Measurements from ENCODE around the gene VEZT.
A peak's percentile ranks its signal among the peaks of the same experiment; 100 is the strongest.

VEZT gene

GRCh38 chr12:95200128-95200894 is 17.3 kb upstream of the VEZT start:
- Histone ChIP-seq H3F3A (ENCODE audit: insufficient read depth, low read length) (no peaks in the 10 kb centered on the region), H2AFZ (ENCODE audit: low read length) (no peak overlapping the region), H3K9me3 (ENCODE audit: low read length) (no peaks in the 10 kb centered on the region), H3K4me2 (ENCODE audit: low read length) (no peak overlapping the region), H3K9ac (ENCODE audit: low read length) (no peak overlapping the region), H3K27me3 (ENCODE audit: insufficient read depth, low read length) (no peaks in the 10 kb centered on the region), H3K27ac (ENCODE audit: low read depth, low read length, poor library complexity, severe bottlenecking) (no peak overlapping the region), H3K9me2 (ENCODE audit: low read depth, low read length) (no peaks in the 10 kb centered on the region), H3K4me1 (ENCODE audit: insufficient read depth, low read length, severe bottlenecking) (peaks cover 26% of the 10 kb centered on the region), H4K20me1 (ENCODE audit: insufficient read depth, low read length) (no peaks in the 10 kb centered on the region), H3K4me3 (ENCODE audit: low read depth, low read length, poor library complexity, severe bottlenecking) (no peak overlapping the region), H3K36me3 (ENCODE audit: insufficient read depth, low read length) (no peaks in the 10 kb centered on the region), H3K79me2 (ENCODE audit: insufficient read depth, low read length) (no peaks in the 10 kb centered on the region)
- no peak for TF ChIP-seq EZH2 (IDR thresholded peaks at IDR 0.05; ENCODE audit: borderline replicate concordance, low read length)
- TF ChIP-seq CTCF (IDR thresholded peaks at IDR 0.05; ENCODE audit: low read length), result no peak

- no peaks in the 10 kb centered on the region for H3K9me3 ChIP-seq (ENCODE audit: low read length)
- H3K27me3 ChIP-seq (ENCODE audit: insufficient read depth, low read length), result no peaks in the 10 kb centered on the region
- H2AFZ ChIP-seq (ENCODE audit: low read length), result no peak overlapping the region
- peaks cover 26% of the 10 kb centered on the region for H3K4me1 ChIP-seq (ENCODE audit: insufficient read depth, low read length, severe bottlenecking)
- no peaks in the 10 kb centered on the region for H3K9me2 ChIP-seq (ENCODE audit: low read depth, low read length)
- TF ChIP-seq EZH2 (IDR thresholded peaks at IDR 0.05; ENCODE audit: borderline replicate concordance, low read length), result no peak
- H3K9ac ChIP-seq (ENCODE audit: low read length), result no peak overlapping the region
- H3K79me2 ChIP-seq (ENCODE audit: insufficient read depth, low read length), result no peaks in the 10 kb centered on the region
- no peak overlapping the region for H3K27ac ChIP-seq (ENCODE audit: low read depth, low read length, poor library complexity, severe bottlenecking)
- H3F3A ChIP-seq (ENCODE audit: insufficient read depth, low read length), result no peaks in the 10 kb centered on the region
- no peaks in the 10 kb centered on the region for H3K36me3 ChIP-seq (ENCODE audit: insufficient read depth, low read length)
- H3K4me2 ChIP-seq (ENCODE audit: low read length), result no peak overlapping the region
- no peak overlapping the region for H3K4me3 ChIP-seq (ENCODE audit: low read depth, low read length, poor library complexity, severe bottlenecking)
- H4K20me1 ChIP-seq (ENCODE audit: insufficient read depth, low read length), result no peaks in the 10 kb centered on the region
These were observed 16.4 kb upstream of the VEZT start for GRCh38 chr12:95201056-95201670.

- Histone ChIP-seq H2AFZ (ENCODE audit: low read length) (no peak overlapping the region), H3K27me3 (ENCODE audit: insufficient read depth, low read length) (no peaks in the 10 kb centered on the region), H4K20me1 (ENCODE audit: insufficient read depth, low read length) (no peaks in the 10 kb centered on the region), H3K4me2 (ENCODE audit: low read length) (no peak overlapping the region), H3K9me2 (ENCODE audit: low read depth, low read length) (no peaks in the 10 kb centered on the region), H3K36me3 (ENCODE audit: insufficient read depth, low read length) (no peaks in the 10 kb centered on the region), H3K9me3 (ENCODE audit: low read length) (no peaks in the 10 kb centered on the region), H3K4me1 (ENCODE audit: insufficient read depth, low read length, severe bottlenecking) (peaks cover 26% of the 10 kb centered on the region), H3K4me3 (ENCODE audit: low read depth, low read length, poor library complexity, severe bottlenecking) (no peak overlapping the region), H3K27ac (ENCODE audit: low read depth, low read length, poor library complexity, severe bottlenecking) (peak overlapping the region; percentile 13), H3K9ac (ENCODE audit: low read length) (no peak overlapping the region), H3F3A (ENCODE audit: insufficient read depth, low read length) (no peaks in the 10 kb centered on the region), H3K79me2 (ENCODE audit: insufficient read depth, low read length) (no peaks in the 10 kb centered on the region)
- no peak for TF ChIP-seq CTCF (IDR thresholded peaks at IDR 0.05; ENCODE audit: low read length)
- TF ChIP-seq EZH2 (IDR thresholded peaks at IDR 0.05; ENCODE audit: borderline replicate concordance, low read length), result no peak
These were observed 14.7 kb upstream of the VEZT start for GRCh38 chr12:95202691-95203486.

Data from OCI-LY1 (cell line).